ENCODE results near the gene ELMO1.

GRCh38 chr7:36994456-36995112, 454.1 kb downstream of the ELMO1 start:
- TF ChIP-seq CTCF (IDR thresholded peaks at IDR 0.05) (no peak), POLR2A (IDR thresholded peaks at IDR 0.05) (no peak)

Measured in heart left ventricle (tissue), 13 donors.